Measurements from ENCODE around the gene MAU2.

DNA sequence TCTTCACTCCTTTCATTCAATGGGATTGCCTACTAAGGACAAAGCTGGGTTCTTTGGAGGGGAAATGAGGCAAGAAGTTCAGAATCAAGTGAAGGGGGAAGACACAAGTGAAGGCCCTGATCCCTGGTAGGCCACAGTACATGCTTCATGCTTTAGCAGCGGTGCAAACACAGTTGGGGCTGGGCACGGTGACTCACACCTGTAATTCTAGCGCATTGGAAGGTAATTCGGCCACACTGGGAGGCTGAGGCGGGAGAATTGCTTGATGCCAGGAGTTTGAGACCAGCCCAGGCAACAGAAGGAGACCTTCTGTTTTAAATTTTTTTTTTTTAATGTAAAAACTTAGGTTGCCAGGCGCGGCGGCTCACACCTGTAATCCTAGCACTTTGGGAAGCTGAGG, 61.5 kb downstream of the MAU2 start:
- no peak for TF ChIP-seq EP300 (IDR thresholded peaks at IDR 0.05)
- TF ChIP-seq, protein P1, sequence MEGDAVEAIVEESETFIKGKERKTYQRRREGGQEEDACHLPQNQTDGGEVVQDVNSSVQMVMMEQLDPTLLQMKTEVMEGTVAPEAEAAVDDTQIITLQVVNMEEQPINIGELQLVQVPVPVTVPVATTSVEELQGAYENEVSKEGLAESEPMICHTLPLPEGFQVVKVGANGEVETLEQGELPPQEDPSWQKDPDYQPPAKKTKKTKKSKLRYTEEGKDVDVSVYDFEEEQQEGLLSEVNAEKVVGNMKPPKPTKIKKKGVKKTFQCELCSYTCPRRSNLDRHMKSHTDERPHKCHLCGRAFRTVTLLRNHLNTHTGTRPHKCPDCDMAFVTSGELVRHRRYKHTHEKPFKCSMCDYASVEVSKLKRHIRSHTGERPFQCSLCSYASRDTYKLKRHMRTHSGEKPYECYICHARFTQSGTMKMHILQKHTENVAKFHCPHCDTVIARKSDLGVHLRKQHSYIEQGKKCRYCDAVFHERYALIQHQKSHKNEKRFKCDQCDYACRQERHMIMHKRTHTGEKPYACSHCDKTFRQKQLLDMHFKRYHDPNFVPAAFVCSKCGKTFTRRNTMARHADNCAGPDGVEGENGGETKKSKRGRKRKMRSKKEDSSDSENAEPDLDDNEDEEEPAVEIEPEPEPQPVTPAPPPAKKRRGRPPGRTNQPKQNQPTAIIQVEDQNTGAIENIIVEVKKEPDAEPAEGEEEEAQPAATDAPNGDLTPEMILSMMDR (IDR thresholded peaks at IDR 0.05) = no peak
